Motor neuron (in vitro differentiated cells): ENCODE data around the gene ZC3H18. TPM values are rescaled to one million over a fixed set of nuclear protein-coding genes. Genes with fewer than 3 reads are reported as not detected.

Experiments used
- ATAC-seq, 8 experiments: fragments of 200-7000 bp; cut with Tn5 transposase; replicated peaks in 6 of 8; 2 replicates each; pipeline ENCODE4 v1.8.0; 2021; ENCODE audit warnings: mild to moderate bottlenecking in 8 of 8, moderate library complexity in 8 of 8
- H3K27ac ChIP-seq, 2 donors: fragments of 250-450 bp; sonication (Bioruptor Pico); 2 replicates each; pipeline ENCODE4 v1.9.0; 2021; ENCODE audit warnings: antibody characterized with exemption in 2 of 2, mild to moderate bottlenecking in 2 of 2, moderate library complexity in 1 of 2
- H3K4me1 ChIP-seq, 2 donors: fragments of 250-450 bp; sonication (Bioruptor Pico); replicated peaks in 1 of 2; 2 replicates each; pipeline ENCODE4 v1.6.1; 2021; ENCODE audit warnings: antibody characterized with exemption in 2 of 2, mild to moderate bottlenecking in 2 of 2, moderate library complexity in 1 of 2
- H3K4me3 ChIP-seq, 5 donors: fragments of 250-450 bp; sonication (Bioruptor Pico); 2 replicates each; pipeline ENCODE4 v1.9.0; 2021; ENCODE audit warnings: antibody characterized with exemption in 5 of 5, mild to moderate bottlenecking in 5 of 5, moderate library complexity in 4 of 5
- WGBS, 10 experiments: fragments of 450-650 bp; shearing (Covaris generic); methylation state at CpG; one replicate each; pipeline ENCODE4 v1.0.0; 2022; 5-methylcytosine and 5-hydroxymethylcytosine counted together
- in situ Hi-C, 9 experiments: fragments of 400-800 bp; cut with MboI; loops; one replicate each; pipeline ENCODE4 v1.15.0; 2021; ENCODE audit warnings: low sequenced_read_pairs in 9 of 9, low pct_unique_long_range_greater_than_20kb in 2 of 9; ENCODE audit not compliant: unreplicated experiment in 9 of 9
- total RNA-seq, 8 experiments: library from RNA; unstranded; fragments of 300-600 nt; gene quantifications; 2 replicates each; pipeline versions ENCODE4 v1.2.3 to v1.2.4, GENCODE V29; 2022

The ZC3H18 gene
- total RNA-seq, 8 experiments from 2014 or later: 13.9 to 36.9 (median 18.4) TPM

- peaks cover 23 to 31% of the 10 kb centered on the region in 2 donors for H3K4me1 ChIP-seq
- peak in 5 of 8 experiments; percentile 0 to 18 (median 16) for ATAC-seq
- H3K27ac ChIP-seq: peak overlapping the region; percentile 93 to 95
- H3K4me3 ChIP-seq: peak overlapping the region; percentile 76 to 95 (median 82)
- in situ Hi-C loops: loop anchor here in 2 of 9 experiments (25.0 kb wide), 2 partner anchors 97 to 572 kb away; partner anchors contain the start of gene BANP (in 1 of the 2)
- WGBS, 10 experiments: 5% methylated on average over 8 of the region's 65 CpGs; no CpG with 5 or more reads in 9 of the 10 experiments
Measured at GRCh38 chr16:88534638-88535190, 35.5 kb upstream of the ZC3H18 start.

- peak overlapping the region in 1 of 2 donors; percentile 95 for H3K27ac ChIP-seq
- in situ Hi-C loops: loop anchor here in 2 of 9 experiments (25.0 kb wide), 2 partner anchors 98 to 573 kb away; partner anchors contain the start of gene BANP (in 1 of the 2)
- peak in 2 of 8 experiments; percentile 0 to 1 for ATAC-seq
- peak overlapping the region; percentile 76 to 95 (median 82) for H3K4me3 ChIP-seq
- 100% methylated on average over 1 of the region's 22 CpGs; no CpG with 5 or more reads in 8 of the 10 experiments for WGBS, 10 experiments
- peaks cover 23 to 31% of the 10 kb centered on the region in 2 donors for H3K4me1 ChIP-seq
Measured at GRCh38 chr16:88535191-88535856, 34.9 kb upstream of the ZC3H18 start.

- ATAC-seq: no peak
- WGBS, 10 experiments: 86 to 100% (median 95%) methylated on average over 1 to 9 of the region's 9 CpGs; no CpG with 5 or more reads in 4 of the 10 experiments
- Histone ChIP-seq H3K27ac (no peak overlapping the region), H3K4me1 (peaks cover 20 to 28% of the 10 kb centered on the region in 2 donors), H3K4me3 (no peak overlapping the region)
- in situ Hi-C loops: loop anchor here in 2 of 9 experiments (25.0 kb wide), 2 partner anchors 99 to 574 kb away; partner anchors contain the start of gene BANP (in 1 of the 2)
Measured at GRCh38 chr16:88535857-88536222, 34.4 kb upstream of the ZC3H18 start.

- peaks cover 16 to 25% of the 10 kb centered on the region in 2 donors for H3K4me1 ChIP-seq
- H3K27ac ChIP-seq: no peak overlapping the region
- H3K4me3 ChIP-seq: no peak overlapping the region
- 70 to 100% (median 100%) methylated on average over 1 to 4 of the region's 11 CpGs; no CpG with 5 or more reads in 2 of the 10 experiments for WGBS, 10 experiments
- no peak for ATAC-seq
- in situ Hi-C loops: loop anchor here in 2 of 9 experiments (25.0 kb wide), 2 partner anchors 99 to 574 kb away; partner anchors contain the start of gene BANP (in 1 of the 2)
Measured at GRCh38 chr16:88536510-88536909, 33.7 kb upstream of the ZC3H18 start.

- in situ Hi-C loops: loop anchor here in 2 of 9 experiments (25.0 kb wide), 2 partner anchors 100 to 575 kb away; partner anchors contain the start of gene BANP (in 1 of the 2)
- Histone ChIP-seq H3K27ac (no peak overlapping the region), H3K4me3 (no peak overlapping the region), H3K4me1 (peaks cover 15 to 21% of the 10 kb centered on the region in 2 donors)
- WGBS, 10 experiments: 81 to 100% (median 100%) methylated on average over 1 to 8 of the region's 31 CpGs; no CpG with 5 or more reads in 6 of the 10 experiments
- ATAC-seq: no peak
Measured at GRCh38 chr16:88536971-88537751, 33.0 kb upstream of the ZC3H18 start.

- ATAC-seq: no peak
- Histone ChIP-seq H3K4me3 (no peak overlapping the region), H3K27ac (no peak overlapping the region), H3K4me1 (peaks cover 8 to 14% of the 10 kb centered on the region in 2 donors)
- WGBS, 10 experiments: no CpG with 5 or more reads among the region's 4 CpGs
- in situ Hi-C loops: loop anchor here in 2 of 9 experiments (25.0 kb wide), 2 partner anchors 101 to 576 kb away; partner anchors contain the start of gene BANP (in 1 of the 2)
Measured at GRCh38 chr16:88537859-88538258, 32.3 kb upstream of the ZC3H18 start.

- H3K4me1 ChIP-seq: peaks cover 7 to 10% of the 10 kb centered on the region in 2 donors
- no peak overlapping the region for H3K27ac ChIP-seq
- 41 to 80% (median 65%) methylated on average over 1 to 13 of the region's 23 CpGs; no CpG with 5 or more reads in 6 of the 10 experiments for WGBS, 10 experiments
- no peak overlapping the region for H3K4me3 ChIP-seq
- ATAC-seq: no peak
- in situ Hi-C loops: loop anchor here in 2 of 9 experiments (25.0 kb wide), 2 partner anchors 101 to 576 kb away; partner anchors contain the start of gene BANP (in 1 of the 2)
Measured at GRCh38 chr16:88538366-88539060, 31.7 kb upstream of the ZC3H18 start.

- in situ Hi-C loops: loop anchor here in 2 of 9 experiments (25.0 kb wide), 2 partner anchors 102 to 577 kb away; partner anchors contain the start of gene BANP (in 1 of the 2)
- ATAC-seq: no peak
- Histone ChIP-seq H3K4me3 (no peak overlapping the region), H3K4me1 (peaks cover 7 to 10% of the 10 kb centered on the region in 2 donors), H3K27ac (no peak overlapping the region)
- WGBS, 10 experiments: 60 to 81% (median 75%) methylated on average over 1 to 4 of the region's 12 CpGs; no CpG with 5 or more reads in 6 of the 10 experiments
Measured at GRCh38 chr16:88539261-88539651, 30.9 kb upstream of the ZC3H18 start.

- Histone ChIP-seq H3K27ac (no peak overlapping the region), H3K4me1 (peaks cover 7 to 10% of the 10 kb centered on the region in 2 donors), H3K4me3 (no peak overlapping the region)
- peak in 1 of 8 experiments; percentile 7 for ATAC-seq
- 40 to 83% (median 63%) methylated on average over 1 to 6 of the region's 26 CpGs; no CpG with 5 or more reads in 5 of the 10 experiments for WGBS, 10 experiments
- in situ Hi-C loops: loop anchor here in 2 of 9 experiments (25.0 kb wide), 2 partner anchors 102 to 577 kb away; partner anchors contain the start of gene BANP (in 1 of the 2)
Measured at GRCh38 chr16:88539652-88540345, 30.4 kb upstream of the ZC3H18 start.

- H3K4me3 ChIP-seq: no peak overlapping the region
- no peak overlapping the region for H3K27ac ChIP-seq
- in situ Hi-C loops: loop anchor here in 2 of 9 experiments (25.0 kb wide), 2 partner anchors 103 to 578 kb away; partner anchors contain the start of gene BANP (in 1 of the 2)
- WGBS, 10 experiments: 54 to 60% methylated on average over 2 to 6 of the region's 20 CpGs; no CpG with 5 or more reads in 8 of the 10 experiments
- H3K4me1 ChIP-seq: peaks cover under 1 to 3% of the 10 kb centered on the region in 2 donors
- ATAC-seq: peak in 2 of 8 experiments; percentile 24 to 48
Measured at GRCh38 chr16:88540346-88540977, 29.7 kb upstream of the ZC3H18 start.
